Cardiac fibroblast (primary cell): Measurements from ENCODE around the gene CCR9.

Source experiments
- DNase-seq, 2 donors: peaks; one replicate each; pipeline versions ENCODE4 v3.0.0 to v3.0.0-alpha.2; 2010; ENCODE audit warnings: low read depth in 2 of 2
- H3K4me3 ChIP-seq, 2 donors: replicated peaks in 1 of 2; 1 replicate in 1 of 2; 2 replicates in 1 of 2; pipeline ENCODE4 v1.5.1; 2011; ENCODE audit warnings: low read depth in 2 of 2, low read length in 2 of 2, mild to moderate bottlenecking in 2 of 2, moderate library complexity in 1 of 2
- TF ChIP-seq, protein P1 (sequence below): IDR thresholded peaks from one replicate; pipeline ENCODE4 v1.5.1; 2011; ENCODE audit warnings: low read depth, mild to moderate bottlenecking, low read length, inconsistent platforms

The CCR9 gene

DNA sequence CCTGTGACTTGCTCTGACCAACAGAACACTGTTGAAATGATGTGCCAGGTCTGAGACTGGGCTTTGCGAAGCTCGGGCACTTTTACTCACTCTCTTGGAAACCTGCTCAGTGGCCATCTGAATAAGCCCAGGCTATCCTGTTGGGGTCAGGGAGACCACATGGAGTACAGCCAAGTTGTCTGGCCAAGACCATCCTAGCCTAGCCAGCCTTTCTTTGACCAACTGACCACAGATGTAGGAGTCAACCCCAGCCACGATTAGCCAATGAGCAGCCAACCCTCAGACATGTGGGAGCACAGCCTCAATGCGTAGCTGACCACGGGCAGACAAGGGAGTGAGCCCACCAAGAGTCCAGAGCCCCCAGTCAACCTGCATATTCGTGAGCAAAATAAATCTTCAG is 26.1 kb downstream of the CCR9 start:
- TF ChIP-seq, protein P1, sequence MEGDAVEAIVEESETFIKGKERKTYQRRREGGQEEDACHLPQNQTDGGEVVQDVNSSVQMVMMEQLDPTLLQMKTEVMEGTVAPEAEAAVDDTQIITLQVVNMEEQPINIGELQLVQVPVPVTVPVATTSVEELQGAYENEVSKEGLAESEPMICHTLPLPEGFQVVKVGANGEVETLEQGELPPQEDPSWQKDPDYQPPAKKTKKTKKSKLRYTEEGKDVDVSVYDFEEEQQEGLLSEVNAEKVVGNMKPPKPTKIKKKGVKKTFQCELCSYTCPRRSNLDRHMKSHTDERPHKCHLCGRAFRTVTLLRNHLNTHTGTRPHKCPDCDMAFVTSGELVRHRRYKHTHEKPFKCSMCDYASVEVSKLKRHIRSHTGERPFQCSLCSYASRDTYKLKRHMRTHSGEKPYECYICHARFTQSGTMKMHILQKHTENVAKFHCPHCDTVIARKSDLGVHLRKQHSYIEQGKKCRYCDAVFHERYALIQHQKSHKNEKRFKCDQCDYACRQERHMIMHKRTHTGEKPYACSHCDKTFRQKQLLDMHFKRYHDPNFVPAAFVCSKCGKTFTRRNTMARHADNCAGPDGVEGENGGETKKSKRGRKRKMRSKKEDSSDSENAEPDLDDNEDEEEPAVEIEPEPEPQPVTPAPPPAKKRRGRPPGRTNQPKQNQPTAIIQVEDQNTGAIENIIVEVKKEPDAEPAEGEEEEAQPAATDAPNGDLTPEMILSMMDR = no peak

GRCh38 chr3:45914362-45915058 is 28.2 kb downstream of the CCR9 start:
- TF ChIP-seq, protein P1 = no peak
- H3K4me3 ChIP-seq = no peak overlapping the region
- DNase-seq = no peak

More for the DNA sequence above, 26.1 kb downstream of the CCR9 start:
- H3K4me3 ChIP-seq = no peak overlapping the region
- no peak for DNase-seq

GRCh38 chr3:45915059-45915439 is 28.7 kb downstream of the CCR9 start:
- TF ChIP-seq, protein P1 = no peak
- no peak overlapping the region for H3K4me3 ChIP-seq
- no peak for DNase-seq

DNA sequence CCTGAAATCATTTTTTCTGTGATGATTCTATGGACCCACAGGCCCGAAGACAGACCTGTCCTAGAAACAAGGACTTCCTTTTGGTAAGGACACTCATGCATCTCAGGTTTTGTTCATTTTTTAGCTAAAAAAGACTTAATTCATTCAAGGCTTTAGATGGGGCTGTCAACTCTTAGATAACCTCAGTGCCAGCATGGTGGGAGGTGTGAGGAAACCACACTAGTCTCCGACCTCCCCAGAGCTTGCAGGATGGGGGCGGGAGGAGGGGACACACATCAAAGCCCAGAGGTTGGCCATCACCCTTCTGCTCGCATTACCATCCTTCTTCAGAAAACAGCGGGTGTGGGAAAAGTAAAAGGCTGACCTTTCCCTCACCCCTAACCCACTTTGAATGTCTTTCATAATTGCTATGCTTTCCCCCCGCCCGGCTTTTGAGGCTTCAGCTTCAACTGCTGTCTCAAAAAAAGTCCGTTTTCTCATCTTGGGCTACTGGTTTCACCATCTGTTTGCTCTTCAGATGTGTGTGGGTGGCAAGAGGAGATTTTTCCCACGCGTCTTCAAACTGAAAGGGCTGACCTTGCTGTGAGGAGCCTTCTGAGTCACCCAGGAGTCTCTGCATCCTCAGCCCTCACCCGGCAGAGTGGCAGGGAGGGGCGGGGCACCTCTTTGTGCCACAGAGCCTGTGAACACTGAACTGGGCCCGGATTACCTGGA is 29.3 kb downstream of the CCR9 start:
- DNase-seq = peak; percentile 67 to 79
- TF ChIP-seq, protein P1 = no peak
- no peak overlapping the region for H3K4me3 ChIP-seq

- no peak for DNase-seq
- no peak overlapping the region for H3K4me3 ChIP-seq
- TF ChIP-seq, protein P1 = no peak
Observed at GRCh38 chr3:45917146-45917898, 31.0 kb downstream of the CCR9 start.

DNA sequence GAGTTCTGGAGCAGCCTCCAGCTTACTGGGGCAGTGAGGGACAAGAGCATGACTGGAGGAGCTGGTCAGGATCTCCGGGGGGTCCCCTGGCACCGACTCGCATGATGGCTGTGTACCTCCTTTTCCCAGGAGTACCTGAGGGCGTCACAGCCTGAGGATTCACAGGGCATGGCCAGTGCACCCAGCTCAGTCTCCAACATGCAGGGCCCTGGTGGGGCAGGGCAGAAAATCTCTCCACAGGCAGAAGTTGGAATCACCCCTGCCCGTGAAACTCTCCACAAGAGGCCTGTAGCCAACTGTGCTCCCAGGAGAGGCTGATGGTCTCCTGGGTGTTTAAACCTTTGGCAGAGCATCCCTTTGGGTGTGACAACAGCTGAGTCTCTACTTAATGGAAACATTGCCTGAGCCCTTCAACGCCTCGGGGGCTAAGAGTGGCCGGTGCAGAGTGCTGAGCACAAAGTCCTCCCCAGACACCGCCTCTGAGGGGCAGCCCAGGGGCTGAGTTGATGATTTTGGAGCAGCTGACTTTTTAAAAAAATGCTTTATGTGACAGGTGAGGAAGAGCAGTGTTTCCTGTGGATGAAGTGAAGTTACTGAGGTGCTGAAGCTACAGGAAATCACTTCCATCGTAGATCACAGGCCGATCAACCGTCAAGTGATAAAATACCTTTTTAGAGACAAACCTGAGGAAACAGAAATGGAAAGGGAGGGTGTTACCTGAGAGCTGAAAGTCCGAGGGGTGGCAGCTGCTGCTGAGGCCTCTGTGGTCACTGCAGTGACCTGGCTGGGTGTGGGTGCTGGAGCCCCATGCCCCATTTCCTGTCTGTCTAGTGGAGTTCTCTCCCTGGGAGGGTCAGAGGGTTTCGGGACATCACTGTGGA is 35.1 kb downstream of the CCR9 start:
- TF ChIP-seq, protein P1 = no peak
- DNase-seq = no peak
- no peak overlapping the region for H3K4me3 ChIP-seq
